Measurements from ENCODE around the gene GRIA3.
"Not testable (repeated sequence)": the region's sequence is repeated elsewhere in the genome, so short reads cannot be mapped to it uniquely, and the experiment has no call there.

DNA sequence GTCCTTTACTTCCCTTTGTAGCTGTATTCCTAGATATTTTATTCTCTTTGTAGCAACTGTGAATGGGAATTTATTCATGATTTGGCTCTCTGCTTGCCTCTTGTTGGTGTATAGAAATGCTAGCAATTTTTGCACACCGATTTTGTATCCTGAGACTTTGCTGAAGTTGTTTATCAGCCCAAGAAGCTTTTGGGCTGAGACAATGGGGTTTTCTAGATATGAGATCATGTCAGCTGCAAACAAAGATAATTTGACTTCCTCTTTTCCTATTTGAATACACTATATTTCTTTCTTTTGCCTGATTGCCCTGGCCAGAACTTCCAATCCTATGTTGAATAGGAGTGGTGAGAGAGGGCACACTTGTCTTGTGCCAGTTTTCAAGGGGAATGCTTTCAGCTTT is 346.6 kb downstream of the GRIA3 start:
- TF ChIP-seq, protein P1, sequence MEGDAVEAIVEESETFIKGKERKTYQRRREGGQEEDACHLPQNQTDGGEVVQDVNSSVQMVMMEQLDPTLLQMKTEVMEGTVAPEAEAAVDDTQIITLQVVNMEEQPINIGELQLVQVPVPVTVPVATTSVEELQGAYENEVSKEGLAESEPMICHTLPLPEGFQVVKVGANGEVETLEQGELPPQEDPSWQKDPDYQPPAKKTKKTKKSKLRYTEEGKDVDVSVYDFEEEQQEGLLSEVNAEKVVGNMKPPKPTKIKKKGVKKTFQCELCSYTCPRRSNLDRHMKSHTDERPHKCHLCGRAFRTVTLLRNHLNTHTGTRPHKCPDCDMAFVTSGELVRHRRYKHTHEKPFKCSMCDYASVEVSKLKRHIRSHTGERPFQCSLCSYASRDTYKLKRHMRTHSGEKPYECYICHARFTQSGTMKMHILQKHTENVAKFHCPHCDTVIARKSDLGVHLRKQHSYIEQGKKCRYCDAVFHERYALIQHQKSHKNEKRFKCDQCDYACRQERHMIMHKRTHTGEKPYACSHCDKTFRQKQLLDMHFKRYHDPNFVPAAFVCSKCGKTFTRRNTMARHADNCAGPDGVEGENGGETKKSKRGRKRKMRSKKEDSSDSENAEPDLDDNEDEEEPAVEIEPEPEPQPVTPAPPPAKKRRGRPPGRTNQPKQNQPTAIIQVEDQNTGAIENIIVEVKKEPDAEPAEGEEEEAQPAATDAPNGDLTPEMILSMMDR (conservative IDR thresholded peaks at IDR 0.05; ENCODE audit: low read length): not testable (repeated sequence)
- not testable (repeated sequence) for TF ChIP-seq EZH2phosphoT487 (IDR thresholded peaks at IDR 0.05; ENCODE audit: borderline replicate concordance, low read depth, low read length)

Measured in OCI-LY7 (cell line).